Right lobe of liver (tissue), 6 donors: ENCODE results near the gene ATP13A3. TPM values are rescaled to one million over a fixed set of nuclear protein-coding genes. Genes with fewer than 3 reads are reported as not detected.

Experiments
- ATAC-seq, 4 donors: fragments of 200-7000 bp; cut with Tn5 transposase; one replicate each; pipeline ENCODE4 v1.9.1; 2020; ENCODE audit warnings: mild to moderate bottlenecking in 4 of 4, moderate library complexity in 4 of 4
- DNase-seq, 3 donors: peaks; one replicate each; pipeline ENCODE4 v3.0.0-alpha.2; 2020
- H3K27ac ChIP-seq, 3 donors: fragments of 200-600 bp; one replicate each; pipeline ENCODE4 v1.8.0; 2022
- H3K27me3 ChIP-seq, 2 donors: fragments of 200-600 bp; one replicate each; pipeline ENCODE4 v1.8.0; 2022
- H3K36me3 ChIP-seq, 4 donors: fragments of 200-600 bp; sonication (generic) in 1 of 4; one replicate each; pipeline versions ENCODE4 v1.5.1 to v1.8.0; 2017 to 2022; ENCODE audit warnings: control low read depth in 1 of 4
- H3K4me1 ChIP-seq, 4 donors: fragments of 200-600 bp; sonication (generic) in 1 of 4; one replicate each; pipeline versions ENCODE4 v1.5.1 to v1.8.0; 2017 to 2022; ENCODE audit warnings: control low read depth in 1 of 4
- H3K4me3 ChIP-seq, 3 donors: fragments of 200-600 bp; one replicate each; pipeline ENCODE4 v1.8.0; 2022
- H3K9me3 ChIP-seq, 4 donors: fragments of 200-600 bp; sonication (generic) in 1 of 4; one replicate each; pipeline versions ENCODE4 v1.5.1 to v1.8.0; 2017 to 2022; ENCODE audit warnings: control low read depth in 1 of 4
- CTCF ChIP-seq, 4 donors: fragments of 200-600 bp in 3 of 4; fragments of 450-650 bp in 1 of 4; IDR thresholded peaks; one replicate each; pipeline versions ENCODE4 v1.5.1 to v1.8.0; 2016 to 2022; ENCODE audit warnings: antibody characterized with exemption in 4 of 4, mild to moderate bottlenecking in 2 of 4
- POLR2A ChIP-seq: fragments of 450-650 bp; IDR thresholded peaks from one replicate; pipeline ENCODE4 v1.6.1; 2017; ENCODE audit warnings: antibody characterized with exemption, mild to moderate bottlenecking
- WGBS: methylation state at CpG from one replicate; pipeline ENCODE4 v1.1.6; 2018; ENCODE audit warnings: low coverage, low lambda C conversion rate; ENCODE audit not compliant: insufficient coverage; ENCODE audit errors: missing lambda C conversion rate; 5-methylcytosine and 5-hydroxymethylcytosine counted together
- intact Hi-C, 2 donors: fragments of 100-400 bp; cut with DNase I; formaldehyde crosslinking; loops; one replicate each; pipeline versions ENCODE4 v1.11.2 to v1.14.1; 2022
- total RNA-seq, 6 experiments: library from RNA; depleted of rRNA in 2 of 6; stranded (reverse); fragments of >200 nt in 2 of 6; fragmentation: NEBNext Ultra II Directional in 3 of 6; extraction: Animal tissue kit (Norgen Biotek cat#: 25700) in 3 of 6; gene quantifications; one replicate each; pipeline versions ENCODE4 v1.1.0 to v1.2.4, GENCODE V29; 2016 to 2023
- donor health status: DM: no; HTN: yes; CAD: no.
- donor health status: DM: no; HTN: no; CAD: no.
- donor health status: DM: no; HTN: no; CAD: no.
- donor health status: DM: no; HTN: yes; CAD: no.
- donor health status: DM: no; HTN: yes; CAD: no.

Gene ATP13A3
- total RNA-seq, 6 experiments from 2014 or later: 109 to 172 (median 145) TPM

DNA sequence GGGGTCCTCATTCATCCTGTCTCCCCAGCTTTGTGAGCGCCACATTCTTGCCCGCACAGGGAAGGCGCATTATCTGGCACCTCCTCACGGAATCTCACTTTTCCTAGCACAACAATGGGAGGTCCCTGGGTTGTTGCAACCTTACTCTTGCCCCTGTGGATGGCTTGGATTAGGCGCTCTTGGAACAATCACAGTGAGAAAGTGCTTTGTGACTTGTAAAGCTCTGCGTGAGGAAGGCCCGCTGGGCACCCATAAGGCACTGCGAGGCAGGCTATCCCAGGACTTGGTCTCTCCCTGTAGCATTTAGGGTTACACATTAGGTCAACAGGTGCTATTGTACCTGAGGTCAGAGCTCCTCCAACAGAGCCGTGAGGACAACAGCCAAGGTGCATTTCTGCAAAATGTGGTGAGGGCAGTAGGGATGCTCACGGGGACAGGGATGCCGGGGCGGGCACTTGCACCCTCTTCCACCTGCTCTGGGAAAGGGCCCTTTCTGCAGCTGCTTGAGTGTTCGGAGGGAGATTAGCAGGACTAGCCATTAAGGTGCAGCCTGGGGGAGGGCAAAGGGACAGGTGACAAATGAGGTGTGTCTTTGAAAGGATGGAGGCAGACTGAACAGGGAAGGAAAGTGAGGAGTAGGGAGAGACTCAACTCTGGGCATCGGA lies 103.4 kb downstream of the ATP13A3 start:
- no peak overlapping the region for H3K4me3 ChIP-seq
- intact Hi-C loops: no loop called here
- H3K4me1 ChIP-seq: no peaks in the 10 kb centered on the region
- DNase-seq (peak in 2 of 3 donors; percentile 22 to 31), ATAC-seq (no peak)
- no peaks in the 10 kb centered on the region for H3K27me3 ChIP-seq
- no peaks in the 10 kb centered on the region for H3K36me3 ChIP-seq
- 94% methylated on average over 7 of the region's 14 CpGs for WGBS
- no peaks in the 10 kb centered on the region for H3K9me3 ChIP-seq
- TF ChIP-seq POLR2A: no peak
- TF ChIP-seq CTCF (IDR thresholded peaks at IDR 0.05): no peak
- no peak overlapping the region for H3K27ac ChIP-seq

GRCh38 chr3:194382892-194383223 lies 103.9 kb downstream of the ATP13A3 start:
- H3K9me3 ChIP-seq: no peaks in the 10 kb centered on the region
- no peak for TF ChIP-seq POLR2A
- TF ChIP-seq CTCF (IDR thresholded peaks at IDR 0.05): no peak
- H3K36me3 ChIP-seq: no peaks in the 10 kb centered on the region
- no peaks in the 10 kb centered on the region for H3K27me3 ChIP-seq
- H3K4me1 ChIP-seq: no peaks in the 10 kb centered on the region
- DNase-seq (peak in 1 of 3 donors; percentile 26), ATAC-seq (no peak)
- H3K27ac ChIP-seq: no peak overlapping the region
- 93% methylated on average over 5 of the region's 9 CpGs for WGBS
- intact Hi-C loops: no loop called here
- H3K4me3 ChIP-seq: no peak overlapping the region

- Histone ChIP-seq H3K36me3 (no peaks in the 10 kb centered on the region), H3K27me3 (no peaks in the 10 kb centered on the region), H3K9me3 (no peaks in the 10 kb centered on the region), H3K27ac (no peak overlapping the region), H3K4me3 (no peak overlapping the region), H3K4me1 (no peaks in the 10 kb centered on the region)
- ATAC-seq (peak in 1 of 4 donors; percentile 42), DNase-seq (peak in 2 of 3 donors; percentile 5 to 42)
- TF ChIP-seq POLR2A: no peak
- no peak for TF ChIP-seq CTCF (IDR thresholded peaks at IDR 0.05)
- intact Hi-C loops: no loop called here
- 45% methylated on average over 12 of the region's 20 CpGs for WGBS
Measured at GRCh38 chr3:194382196-194382891, 104.5 kb downstream of the ATP13A3 start.

GRCh38 chr3:194381460-194381875 lies 105.3 kb downstream of the ATP13A3 start:
- no peak for ATAC-seq
- Histone ChIP-seq H3K27me3 (no peaks in the 10 kb centered on the region), H3K36me3 (no peaks in the 10 kb centered on the region), H3K27ac (no peak overlapping the region), H3K4me3 (no peak overlapping the region), H3K4me1 (no peaks in the 10 kb centered on the region), H3K9me3 (no peaks in the 10 kb centered on the region)
- 32% methylated on average over 4 of the region's 17 CpGs for WGBS
- intact Hi-C loops: no loop called here
- TF ChIP-seq CTCF (IDR thresholded peaks at IDR 0.05): no peak
- TF ChIP-seq POLR2A: no peak
- peak in 2 of 3 donors; percentile 27 to 39 for DNase-seq
